GM18526 (cell line): Measurements from ENCODE around the gene KRTAP9-6.
"Not testable (repeated sequence)": the region's sequence is repeated elsewhere in the genome, so short reads cannot be mapped to it uniquely, and the experiment has no call there.

ENCODE experiments used
- POLR2A ChIP-seq: IDR thresholded peaks from 3 replicates; pipeline ENCODE4 v1.6.1; 2011; ENCODE audit not compliant: insufficient read length; ENCODE audit errors: extremely low read depth

KRTAP9-6 gene

GRCh38 chr17:41258406-41258805 lies 6.8 kb upstream of the KRTAP9-6 start:
- no peak for TF ChIP-seq POLR2A

DNA sequence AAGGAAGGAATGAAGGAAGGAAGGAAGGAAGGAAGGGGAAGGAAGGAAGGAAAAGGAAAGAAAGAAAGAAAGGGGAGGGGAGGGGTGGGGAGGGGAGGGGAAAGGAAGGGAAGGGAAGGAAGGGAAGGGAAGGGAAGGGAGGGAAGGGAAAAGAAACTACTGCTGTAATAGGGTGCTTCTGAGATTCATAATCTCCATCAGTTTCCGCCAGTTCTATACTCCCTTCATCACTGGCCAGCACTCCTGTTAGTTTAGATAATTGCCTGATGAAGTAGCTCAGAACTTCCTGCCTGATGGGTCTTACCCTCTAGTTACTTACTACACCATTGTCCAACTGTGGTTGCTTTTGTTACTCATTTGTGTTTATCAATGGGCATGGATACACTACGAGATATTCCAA lies 2.0 kb upstream of the KRTAP9-6 start:
- no peak for TF ChIP-seq POLR2A

DNA sequence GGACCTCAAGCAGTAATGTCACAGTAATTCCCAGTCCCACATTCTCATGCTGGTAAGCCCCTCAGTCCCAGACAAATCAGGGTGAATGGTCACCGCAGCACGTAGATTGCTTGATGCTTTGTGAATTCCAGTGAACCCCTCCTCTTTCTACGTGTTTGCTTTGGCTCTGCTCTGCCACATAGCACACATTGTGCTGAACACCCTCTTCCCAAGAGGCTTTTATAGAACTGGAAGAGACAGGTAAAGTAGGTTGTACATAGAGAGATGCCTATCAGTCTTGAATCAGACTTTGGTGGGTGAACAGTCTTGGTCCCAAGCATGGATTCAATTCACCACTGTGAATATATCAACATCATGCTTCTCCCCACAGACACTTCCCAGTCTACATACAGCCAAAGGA lies 579 bp upstream of the KRTAP9-6 start:
- TF ChIP-seq POLR2A = no peak

GRCh38 chr17:41267711-41268110 lies 2.5 kb downstream of the KRTAP9-6 start:
- TF ChIP-seq POLR2A = no peak

- TF ChIP-seq POLR2A = no peak
Measured at GRCh38 chr17:41271858-41272257, 6.7 kb downstream of the KRTAP9-6 start.

DNA sequence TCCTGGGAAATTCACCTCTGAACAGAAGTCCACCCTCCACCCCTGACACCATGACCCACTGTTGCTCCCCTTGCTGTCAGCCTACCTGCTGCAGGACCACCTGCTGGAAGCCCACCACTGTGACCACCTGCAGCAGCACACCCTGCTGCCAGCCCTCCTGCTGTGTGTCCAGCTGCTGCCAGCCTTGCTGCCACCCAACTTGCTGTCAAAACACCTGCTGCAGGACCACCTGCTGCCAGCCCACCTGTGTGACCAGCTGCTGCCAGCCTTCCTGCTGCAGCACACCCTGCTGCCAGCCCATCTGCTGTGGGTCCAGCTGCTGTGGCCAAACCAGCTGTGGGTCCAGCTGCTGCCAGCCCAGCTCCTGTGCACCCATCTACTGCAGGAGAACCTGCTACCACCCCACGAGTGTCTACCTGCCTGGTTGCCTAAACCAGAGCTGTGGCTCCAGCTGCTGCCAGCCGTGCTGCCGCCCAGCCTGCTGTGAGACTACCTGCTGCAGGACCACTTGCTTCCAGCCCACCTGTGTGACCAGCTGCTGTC lies 10.5 kb downstream of the KRTAP9-6 start, which contains the start of gene KRTAP9-7:
KRTAP9-7 (plus strand) TSS at position 51 of the 543 bp plus-strand sequence; CDS start at position 51, 0 bp downstream.
- not testable (repeated sequence) for TF ChIP-seq POLR2A

DNA sequence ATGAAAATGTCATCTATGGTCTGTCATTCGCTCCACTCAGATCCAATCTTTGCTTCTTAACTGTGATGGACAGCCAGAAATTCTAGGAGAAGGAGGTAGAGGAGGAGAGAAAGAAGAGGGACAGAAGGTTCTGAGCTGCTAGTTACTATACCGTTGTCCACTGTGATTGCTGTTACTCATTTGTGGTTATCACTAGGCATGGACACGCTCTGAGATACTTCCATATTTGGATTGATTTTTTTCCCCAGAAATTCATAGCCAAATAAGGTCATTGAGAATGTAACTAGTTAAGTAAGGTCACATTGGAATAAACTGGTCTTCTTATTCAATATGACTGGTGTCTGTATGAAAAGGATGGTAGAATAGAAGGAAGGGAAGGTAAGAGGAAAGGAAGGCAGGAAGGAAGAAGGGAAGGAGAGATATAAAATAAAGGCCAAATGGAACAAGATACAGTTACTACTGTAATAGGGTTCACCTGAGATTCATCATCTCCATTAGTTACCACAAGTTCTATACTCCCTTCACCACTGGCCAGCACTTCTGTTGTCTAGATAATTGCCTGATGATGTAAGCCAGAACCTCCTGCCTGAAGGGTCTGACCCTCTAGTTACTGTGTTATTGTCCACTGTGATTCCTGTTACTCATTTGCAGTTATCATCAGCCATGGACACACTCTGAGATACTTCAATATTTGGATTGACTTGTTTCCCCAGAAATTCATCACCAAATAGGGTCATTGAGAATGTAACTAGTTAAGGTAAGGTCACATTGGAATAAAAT lies 13.2 kb downstream of the KRTAP9-6 start:
- no peak for TF ChIP-seq POLR2A

- TF ChIP-seq POLR2A = no peak
Measured at GRCh38 chr17:41284043-41284442, 18.9 kb downstream of the KRTAP9-6 start.

GRCh38 chr17:41284546-41284945 lies 19.4 kb downstream of the KRTAP9-6 start:
- no peak for TF ChIP-seq POLR2A

GRCh38 chr17:41287050-41287449 lies 21.9 kb downstream of the KRTAP9-6 start:
- TF ChIP-seq POLR2A = no peak

- no peak for TF ChIP-seq POLR2A
Measured at GRCh38 chr17:41294016-41294415, 28.8 kb downstream of the KRTAP9-6 start.

GRCh38 chr17:41296846-41297245 lies 31.7 kb downstream of the KRTAP9-6 start:
- no peak for TF ChIP-seq POLR2A

GRCh38 chr17:41298458-41299135 lies 33.4 kb downstream of the KRTAP9-6 start:
- TF ChIP-seq POLR2A = no peak

DNA sequence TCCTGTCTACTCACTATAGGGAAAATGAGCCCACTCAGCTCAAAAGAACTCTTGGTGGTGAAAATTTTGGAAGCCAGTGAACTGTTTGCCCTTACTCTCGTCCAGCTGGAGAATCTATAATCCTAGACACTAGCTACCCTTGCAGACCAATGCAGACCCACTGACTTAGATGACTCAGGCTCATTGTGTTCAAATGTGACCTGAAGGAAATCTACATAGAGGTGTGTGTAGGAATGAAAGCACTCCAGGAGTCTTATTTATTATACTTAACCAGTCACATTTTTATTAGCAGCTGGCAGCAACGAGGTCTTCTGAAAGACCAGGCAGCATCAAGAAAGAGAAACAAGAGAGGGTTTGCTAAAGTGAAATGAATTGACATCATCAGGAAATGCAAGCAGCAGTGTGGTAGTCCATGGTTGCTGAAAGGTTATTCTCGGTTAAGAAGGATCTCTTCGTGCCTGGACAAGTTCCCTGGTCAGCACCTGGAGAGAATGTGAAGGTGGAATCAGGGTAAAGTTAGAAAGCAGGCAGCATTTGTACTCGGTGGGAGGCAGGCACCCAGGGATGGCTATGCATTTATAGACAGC lies 36.1 kb downstream of the KRTAP9-6 start:
- TF ChIP-seq POLR2A = no peak
